GM21360 (cell line): ENCODE results near the gene CCDC172.
A peak's percentile ranks its signal among the peaks of the same experiment; 100 is the strongest.
"Not testable (repeated sequence)": the region's sequence is repeated elsewhere in the genome, so short reads cannot be mapped to it uniquely, and the experiment has no call there.

ENCODE experiments used
- ATAC-seq: cut with Tn5 transposase; IDR thresholded peaks from one replicate; pipeline ENCODE4 v1.9.1; 2021; ENCODE audit warnings: mild to moderate bottlenecking, moderate library complexity; ENCODE audit not compliant: unreplicated experiment

CCDC172 gene

DNA sequence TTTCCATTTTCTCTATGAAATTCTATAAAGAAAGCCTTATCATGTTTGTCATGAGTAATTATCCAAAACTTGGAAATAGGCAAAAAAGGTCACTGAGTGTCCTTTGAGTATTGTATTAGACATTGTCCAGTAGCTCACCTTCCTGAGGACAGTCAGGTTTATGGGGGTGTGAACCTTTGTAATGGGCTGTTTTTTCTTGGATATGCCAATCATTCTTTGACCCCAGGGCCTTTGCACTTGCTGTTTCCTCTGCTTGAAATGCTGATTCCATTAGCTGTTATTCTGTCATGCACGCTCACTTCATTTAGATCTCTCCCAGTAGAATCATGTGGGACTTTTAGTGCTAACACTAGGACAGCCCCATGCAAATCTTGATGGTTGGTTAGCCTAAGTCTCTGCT is 4.9 kb downstream of the CCDC172 start:
- ATAC-seq: no peak

DNA sequence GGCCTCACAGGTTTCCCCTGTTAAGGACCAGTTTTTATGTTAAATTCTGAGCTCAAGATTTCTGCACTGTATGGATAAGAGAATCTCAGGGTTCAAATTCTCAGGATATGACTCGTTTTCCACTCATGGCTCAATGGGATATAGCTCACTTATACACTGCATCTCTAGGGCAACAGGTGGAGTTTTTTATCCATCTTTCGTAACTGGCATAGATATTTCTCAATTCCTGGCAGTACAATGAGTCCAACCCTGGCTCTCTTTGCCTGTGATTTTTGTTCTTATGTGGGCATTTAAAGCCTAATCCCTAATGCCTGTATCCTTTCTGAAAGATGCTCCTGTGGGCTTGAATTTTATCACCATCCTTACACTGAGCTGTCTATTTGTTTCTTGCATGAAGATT is 7.6 kb downstream of the CCDC172 start:
- ATAC-seq: no peak

DNA sequence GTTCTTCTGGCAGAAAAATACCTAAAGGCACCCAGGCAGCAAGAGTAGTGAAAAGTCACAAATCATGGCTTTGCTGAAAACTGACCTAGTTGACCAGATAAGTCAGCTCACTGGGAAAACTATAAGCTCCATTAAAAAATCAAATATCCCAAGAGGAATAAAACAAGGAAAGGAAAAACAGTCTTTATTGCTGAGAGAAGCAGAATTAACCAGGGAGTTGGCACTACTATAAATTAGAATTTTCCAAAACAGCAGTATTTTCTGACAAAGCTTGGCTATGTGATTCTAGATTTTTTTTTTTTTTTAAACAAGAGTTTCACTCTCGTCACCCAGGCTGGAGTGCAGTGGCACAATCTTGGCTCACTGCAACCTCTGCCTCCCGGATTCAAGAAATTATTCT is 12.6 kb downstream of the CCDC172 start:
- no peak for ATAC-seq

DNA sequence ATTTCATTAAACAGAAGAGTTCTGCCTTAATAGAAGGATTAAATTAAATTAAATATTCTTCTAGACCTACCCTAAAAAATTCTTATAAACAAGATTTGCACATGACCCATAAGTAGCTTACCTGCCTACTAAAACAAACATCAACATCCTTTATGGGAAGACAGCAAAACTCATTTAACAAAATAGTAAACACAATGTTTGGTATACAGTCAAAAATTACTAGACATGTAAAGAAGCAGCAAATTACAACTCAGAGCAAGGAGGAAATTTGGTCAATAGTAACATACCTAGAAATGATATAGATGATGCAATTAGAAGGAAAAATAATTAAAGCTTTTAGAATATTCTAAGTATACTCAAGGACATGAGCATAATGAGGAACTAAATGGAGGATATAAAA is 27.9 kb downstream of the CCDC172 start:
- no peak for ATAC-seq

DNA sequence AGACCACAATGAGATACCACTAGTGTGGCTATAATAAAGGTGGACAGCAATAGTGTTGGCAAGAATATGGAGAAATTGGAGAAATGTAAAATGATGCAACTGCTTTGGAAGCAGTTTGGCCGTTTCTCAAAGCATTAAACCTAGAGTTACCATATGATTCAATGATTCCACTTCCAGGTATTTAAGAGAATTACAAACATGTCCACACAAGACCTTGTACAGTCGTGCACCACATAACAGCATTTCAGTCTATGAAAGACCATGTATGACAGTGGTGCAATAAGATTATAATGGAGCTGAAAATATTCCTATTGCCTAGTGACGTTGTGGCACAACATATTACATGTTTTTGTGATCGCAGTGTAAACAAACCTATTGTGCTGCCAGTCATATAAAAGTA is 29.6 kb downstream of the CCDC172 start:
- ATAC-seq: no peak

DNA sequence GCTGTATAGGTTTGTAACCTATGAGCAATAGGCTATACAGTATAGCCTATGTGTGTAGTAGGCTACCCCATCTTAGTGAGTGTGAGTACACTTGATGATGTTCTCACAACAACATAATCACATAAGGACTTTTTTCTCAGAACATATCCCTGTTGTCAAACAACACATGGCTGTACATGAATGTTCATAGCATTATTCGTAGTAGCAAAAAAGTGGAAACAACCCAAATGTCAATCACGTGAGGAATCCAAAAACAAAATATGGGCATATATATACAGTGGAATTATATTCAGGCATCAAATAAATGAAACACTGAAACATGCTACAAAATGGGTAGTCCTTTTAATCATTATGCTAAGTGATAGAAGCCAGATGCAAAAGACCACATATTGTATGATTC is 31.1 kb downstream of the CCDC172 start:
- ATAC-seq: no peak

DNA sequence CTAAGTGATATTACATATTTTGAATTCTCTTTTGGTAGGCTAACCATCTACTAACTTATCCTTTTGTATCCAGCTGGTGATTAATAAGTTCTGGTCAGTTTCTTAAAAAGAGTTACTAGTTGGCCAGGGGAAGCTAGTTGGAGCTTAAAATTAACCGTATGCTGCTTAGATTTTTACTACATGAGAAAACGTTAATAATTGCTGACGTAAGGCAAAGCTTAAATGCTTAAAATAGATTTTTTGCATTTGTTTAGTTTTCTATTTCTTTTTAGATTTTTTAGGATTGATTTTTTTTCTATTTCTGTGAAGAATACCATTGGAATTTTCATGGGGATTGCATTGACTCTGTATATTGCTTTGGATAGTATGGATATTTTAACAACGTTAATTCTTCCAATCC is 32.6 kb downstream of the CCDC172 start:
- ATAC-seq: no peak

DNA sequence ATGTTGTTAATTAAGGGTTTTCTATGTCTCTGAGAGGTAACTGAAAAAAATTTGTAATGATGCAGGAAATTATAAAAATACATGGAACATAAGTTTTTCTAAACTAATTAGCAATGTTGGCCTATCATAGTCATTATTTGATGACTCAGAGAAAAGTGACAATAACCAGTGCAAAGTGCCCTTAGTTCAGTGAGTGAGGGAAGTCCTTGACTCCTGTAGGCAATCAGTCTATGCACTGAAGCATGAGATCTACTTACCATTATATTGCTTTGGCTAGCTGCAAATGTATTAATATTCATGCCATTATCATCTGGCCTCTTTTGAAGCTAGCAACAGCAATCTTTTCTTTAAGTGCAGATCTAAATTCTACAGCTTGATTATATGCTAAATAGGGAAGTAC is 40.6 kb downstream of the CCDC172 start:
- no peak for ATAC-seq

DNA sequence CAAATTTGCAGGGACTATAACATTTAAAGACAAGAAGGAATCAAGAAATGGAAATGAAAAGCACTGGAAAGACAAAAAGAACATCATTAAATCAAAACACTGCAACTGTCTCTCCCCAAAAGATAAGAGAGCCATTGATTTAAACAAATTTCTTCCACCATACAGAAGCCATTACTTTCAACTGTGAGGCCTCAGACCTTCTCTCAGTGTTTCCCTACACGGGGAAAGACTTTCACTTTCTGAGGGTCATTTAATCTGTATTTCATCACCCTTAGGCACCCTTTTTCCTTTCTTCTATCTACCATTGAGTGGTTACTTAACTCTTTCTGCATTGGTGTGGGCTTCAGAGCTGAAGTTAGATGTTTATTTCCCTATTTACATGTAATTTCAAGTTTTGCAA is 47.5 kb downstream of the CCDC172 start:
- no peak for ATAC-seq

DNA sequence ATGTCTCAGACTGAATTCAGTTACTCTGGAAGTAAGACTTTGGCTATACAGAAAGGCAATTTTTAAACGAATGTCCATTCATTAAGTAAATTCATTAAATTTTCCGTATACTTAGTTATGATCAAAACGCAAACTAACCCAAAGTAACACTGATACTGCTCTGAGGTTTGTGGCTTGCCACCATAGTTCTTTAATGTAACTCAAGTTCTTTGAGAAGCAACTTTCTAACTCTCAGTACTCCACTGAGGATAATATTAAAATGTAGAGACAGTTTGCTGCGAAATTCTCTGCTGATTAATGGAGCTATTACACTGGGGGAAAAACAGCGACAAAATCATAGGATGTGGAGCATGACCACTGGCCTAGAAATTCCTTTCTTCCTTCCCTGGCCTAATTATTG is 58.0 kb downstream of the CCDC172 start:
- ATAC-seq: no peak

DNA sequence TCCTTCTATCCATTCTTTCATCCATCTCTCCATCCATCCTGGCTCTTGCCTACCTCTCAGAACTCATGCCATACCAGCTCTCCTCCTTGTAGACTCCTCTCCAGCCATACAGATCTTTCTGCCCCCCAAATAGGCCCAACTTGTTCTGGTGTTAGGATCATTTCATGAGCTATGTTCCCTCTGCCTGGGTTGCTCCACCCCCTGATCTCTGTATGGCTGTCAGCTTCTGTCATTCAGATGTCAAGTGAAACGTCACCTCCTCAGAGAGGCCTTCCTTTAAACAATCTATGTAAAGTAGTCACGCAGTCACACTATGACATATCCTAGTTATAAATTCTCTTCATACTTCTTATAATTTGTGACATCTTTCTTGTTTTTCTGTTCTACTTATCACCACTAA is 61.1 kb downstream of the CCDC172 start:
- ATAC-seq: no peak

DNA sequence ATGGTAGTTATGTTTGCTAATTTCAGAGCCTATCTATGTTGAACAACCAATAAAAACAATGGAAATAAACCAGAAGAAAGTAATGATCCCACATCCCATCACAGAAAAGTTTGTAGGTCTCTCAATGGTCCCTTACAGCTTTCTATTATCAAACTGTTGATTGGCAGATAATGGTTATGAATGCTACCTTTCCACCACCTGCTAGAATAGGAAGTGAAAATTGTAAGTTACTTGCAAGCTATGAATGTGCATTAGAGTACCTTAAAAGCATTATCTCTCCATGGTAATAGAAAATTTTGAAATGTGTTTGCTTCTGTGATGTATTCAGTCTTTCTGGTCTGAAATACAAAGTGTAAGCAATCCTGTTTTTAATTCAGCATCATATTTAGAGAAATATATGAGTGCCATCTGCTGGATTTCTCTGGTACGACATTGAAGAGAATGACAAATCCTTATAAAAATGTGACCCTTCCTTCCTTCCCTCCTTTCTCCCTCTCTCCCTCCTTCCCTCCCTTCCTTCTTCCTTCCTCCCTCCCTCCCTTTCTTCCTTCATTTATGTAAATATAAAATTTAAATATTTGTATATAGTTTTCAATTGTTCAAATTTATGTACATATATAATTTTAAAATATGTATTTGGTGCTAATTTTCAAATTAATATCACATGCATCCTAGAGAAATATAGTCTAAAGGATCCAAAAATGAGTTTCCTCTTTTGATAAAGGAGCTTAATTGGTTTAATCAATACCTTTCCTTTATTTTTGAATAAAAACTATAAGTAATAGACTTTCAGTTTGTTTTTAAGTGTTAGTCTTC is 62.0 kb downstream of the CCDC172 start:
- peak; percentile 41 for ATAC-seq

DNA sequence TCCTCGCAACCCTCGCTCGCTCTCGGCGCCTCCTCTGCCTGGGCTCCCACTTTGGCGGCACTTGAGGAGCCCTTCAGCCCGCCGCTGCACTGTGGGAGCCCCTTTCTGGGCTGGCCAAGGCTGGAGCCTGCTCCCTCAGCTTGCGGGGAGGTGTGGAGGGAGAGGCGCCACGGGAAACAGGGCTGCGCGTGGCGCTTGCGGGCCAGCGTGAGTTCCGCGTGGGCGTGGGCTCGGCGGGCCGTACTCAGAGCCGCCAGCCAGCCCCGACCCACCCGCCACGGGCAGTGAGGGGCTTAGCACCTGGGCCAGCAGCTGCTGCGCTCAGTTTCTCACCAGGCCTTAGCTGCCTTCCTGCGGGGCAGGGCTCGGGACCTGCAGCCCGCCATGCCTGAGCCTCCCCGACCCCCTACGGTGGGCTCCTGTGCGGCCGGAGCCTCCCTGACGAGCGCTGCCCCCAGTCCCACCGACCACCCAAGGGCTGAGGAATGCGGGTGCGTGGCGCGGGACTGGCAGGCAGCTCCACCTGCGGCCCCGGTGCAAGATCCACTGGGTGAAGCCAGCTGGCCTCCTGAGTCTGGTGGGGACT is 69.1 kb downstream of the CCDC172 start:
- not testable (repeated sequence) for ATAC-seq

DNA sequence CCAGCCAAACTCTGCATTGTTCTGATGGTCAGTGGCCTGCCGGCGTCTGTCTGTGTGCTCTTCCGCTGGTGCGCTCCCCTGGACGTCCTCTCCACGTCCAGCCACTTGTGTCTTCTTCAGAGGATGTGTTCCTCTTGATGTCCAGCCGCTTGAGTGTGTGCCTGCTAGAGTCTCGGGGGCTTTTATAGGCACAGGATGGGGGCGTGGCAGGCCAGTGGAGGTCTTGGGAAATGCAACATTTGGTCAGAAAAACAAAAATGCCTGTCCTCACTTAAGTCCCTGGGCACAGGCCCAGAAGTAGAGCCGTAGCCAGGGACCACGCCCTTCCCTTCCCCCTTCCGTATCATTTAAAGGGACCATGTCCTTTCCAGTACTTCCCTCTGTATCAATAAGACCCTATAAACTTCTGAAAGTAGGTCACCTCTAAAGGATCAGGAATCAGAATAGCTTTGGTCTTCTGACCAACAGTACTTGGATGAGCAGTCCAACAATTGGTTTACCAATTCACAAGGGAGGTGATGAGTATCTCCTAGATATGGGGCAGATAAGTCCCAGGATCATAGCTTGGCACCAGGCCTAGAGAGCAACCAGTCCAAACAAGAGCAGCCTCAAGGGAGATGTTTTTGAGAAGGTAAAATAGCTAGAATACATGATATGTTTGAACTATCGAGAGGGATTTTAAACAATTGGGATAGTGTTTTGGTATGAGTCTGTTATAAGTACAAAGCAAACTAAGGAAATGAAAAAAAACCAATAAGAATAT is 71.2 kb downstream of the CCDC172 start:
- ATAC-seq: no peak

DNA sequence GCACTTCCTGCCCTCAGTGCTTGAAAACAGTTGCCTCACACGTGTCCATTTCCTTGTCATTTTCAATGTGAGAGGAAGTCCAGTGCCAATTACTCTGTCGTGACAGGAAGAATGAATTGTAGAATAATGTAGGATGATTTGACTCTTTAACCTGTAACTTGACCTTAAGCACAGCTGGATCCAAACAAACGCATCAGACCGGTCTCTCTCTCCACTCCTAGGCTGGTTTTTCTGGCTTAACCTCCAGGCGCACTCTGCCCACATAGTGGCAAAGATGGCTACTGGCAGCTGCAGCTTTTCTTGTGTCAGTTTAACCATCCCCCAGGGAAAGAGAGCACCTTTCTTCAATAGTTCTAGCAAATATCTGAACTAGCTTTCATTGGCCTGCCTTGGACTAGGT is 74.0 kb downstream of the CCDC172 start:
- ATAC-seq: no peak

DNA sequence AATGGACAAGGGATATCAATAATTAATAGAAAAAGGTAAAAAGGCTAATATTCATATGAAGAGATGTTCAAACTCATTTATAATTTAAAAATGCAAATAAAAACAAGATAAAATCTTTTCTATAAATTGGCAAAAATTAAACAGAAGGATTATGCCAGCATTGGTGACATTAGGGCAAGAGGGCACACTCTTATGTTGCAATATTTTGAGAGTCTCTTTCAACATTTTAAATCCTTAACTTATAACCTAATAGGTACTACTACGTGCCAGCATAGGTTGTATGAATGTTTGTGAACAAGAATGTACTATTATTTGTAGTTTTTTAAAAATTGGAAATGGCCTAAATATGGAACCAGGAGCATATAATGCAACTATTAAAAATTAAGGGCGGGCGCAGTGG is 78.6 kb downstream of the CCDC172 start:
- no peak for ATAC-seq

DNA sequence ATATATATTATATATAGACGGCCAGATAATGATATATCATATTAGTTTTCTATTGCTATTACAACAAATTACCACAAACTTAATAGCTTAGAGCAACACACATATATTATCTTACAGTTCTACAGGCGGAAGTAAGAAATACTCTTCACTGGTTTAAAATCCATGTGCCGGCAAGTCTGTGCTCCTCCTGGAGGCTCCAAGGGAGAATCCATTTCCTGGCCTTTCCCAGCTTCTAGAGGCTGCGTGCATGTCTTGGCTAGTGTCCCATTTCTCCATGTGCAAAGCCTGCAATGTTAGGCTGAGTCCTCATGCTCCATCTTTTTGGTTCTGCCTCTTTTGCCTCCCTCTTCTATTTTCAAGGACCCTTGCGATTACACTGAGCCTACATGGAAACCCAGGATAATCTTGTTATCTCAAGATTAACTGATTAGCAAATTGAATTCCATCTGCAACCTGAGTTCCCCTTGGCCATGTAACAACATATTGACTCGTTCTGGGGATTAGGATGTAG is 79.5 kb downstream of the CCDC172 start:
- ATAC-seq: no peak

DNA sequence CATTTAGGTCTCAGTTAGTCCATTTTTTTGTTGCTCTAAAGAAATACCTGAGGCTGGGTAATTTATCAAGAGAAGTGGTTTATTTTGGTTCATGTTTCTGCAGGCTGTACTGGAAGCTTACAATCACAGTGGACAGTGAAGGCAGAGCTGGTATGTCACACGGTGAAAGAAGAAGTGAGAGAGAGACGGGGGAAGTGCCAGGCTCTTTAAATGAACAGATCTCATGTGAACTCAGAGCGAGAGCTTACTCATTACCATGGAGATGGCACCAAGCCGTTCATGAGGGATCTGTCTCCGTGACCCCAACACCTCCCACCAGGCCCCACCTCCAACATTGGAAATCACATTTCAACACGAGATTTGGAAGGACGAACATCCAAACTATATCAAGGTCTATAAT is 84.5 kb downstream of the CCDC172 start:
- ATAC-seq: peak; percentile 91

DNA sequence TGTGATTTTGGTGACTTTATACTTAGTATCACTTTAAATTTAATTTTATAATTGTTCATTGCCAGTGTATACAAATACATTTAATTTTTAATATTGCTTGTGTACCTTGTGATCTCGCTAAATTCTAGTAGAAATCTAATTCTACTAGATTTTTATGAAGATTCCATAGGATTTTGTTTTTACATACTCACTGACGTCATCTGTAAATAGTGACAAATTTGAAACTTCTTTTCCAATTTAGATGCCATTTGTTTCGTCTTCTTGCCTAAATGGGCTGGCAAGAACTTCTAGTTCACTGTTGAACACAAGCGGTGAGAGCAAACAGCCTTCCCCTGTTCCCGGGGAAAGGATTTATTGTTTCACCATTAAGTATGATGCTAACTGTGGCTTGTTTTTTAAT is 86.1 kb downstream of the CCDC172 start:
- ATAC-seq: no peak

DNA sequence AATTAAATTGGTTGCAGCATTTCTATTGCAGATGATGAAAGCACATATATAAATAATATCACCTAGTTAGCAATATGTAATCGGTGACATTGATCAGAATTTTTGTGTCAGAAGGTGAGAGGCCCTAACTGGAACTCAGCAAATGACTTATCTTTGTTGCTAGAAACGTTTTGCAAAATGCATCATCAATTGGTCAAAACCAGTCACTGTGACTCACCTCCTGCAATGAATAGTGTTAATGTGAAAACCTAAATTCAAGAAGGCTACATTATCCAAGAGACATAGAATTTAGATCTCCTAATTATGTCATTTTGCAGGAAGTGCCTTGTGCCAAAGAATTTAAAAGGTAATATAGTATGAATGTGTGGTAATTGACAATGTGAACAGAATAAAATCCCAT is 93.6 kb downstream of the CCDC172 start:
- ATAC-seq: no peak

DNA sequence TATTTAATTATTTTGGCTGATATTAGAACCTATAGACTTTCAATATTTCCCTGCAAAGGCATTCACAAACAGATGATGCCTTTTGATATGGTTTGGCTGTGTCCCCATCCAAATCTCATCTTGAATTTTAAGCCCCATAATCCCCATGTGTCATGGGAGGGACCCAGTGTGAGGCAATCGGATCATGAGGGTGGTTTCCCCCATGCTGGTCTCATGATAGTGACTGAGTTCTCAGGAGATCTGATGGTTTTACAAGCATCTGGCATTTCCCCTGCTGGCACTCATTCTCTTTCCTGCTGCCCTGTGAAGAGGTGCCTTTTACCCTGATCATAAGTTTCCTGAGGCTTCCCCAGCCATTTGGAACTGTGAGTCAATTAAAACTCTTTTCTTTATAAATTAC is 94.1 kb downstream of the CCDC172 start:
- ATAC-seq: no peak

DNA sequence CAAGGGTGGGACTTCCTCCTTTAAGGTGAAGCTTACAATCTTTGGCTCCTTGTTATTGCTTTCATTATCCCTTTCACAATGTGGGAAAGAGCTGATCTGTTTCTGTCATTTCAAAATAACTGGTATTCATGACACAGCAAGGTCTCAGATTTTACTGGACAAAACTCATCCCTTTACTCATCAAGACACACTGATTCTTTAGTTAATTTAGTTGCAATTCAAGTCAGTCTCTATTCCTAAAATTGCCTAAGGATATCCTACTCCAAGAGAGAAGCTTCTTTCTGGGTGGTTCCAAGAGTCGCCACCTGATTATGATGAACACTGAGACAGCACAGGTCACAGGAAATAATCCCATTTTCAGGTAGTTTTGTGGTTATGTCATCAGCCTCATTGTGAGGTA is 97.6 kb downstream of the CCDC172 start:
- ATAC-seq: no peak
